GM12873 (cell line): ENCODE data around the gene DLG1.

Experiments used
- CTCF ChIP-seq: IDR thresholded peaks from 2 replicates; pipeline ENCODE4 v1.5.1; 2012; ENCODE audit warnings: low read depth, mild to moderate bottlenecking, moderate library complexity, low read length, control low read depth; ENCODE audit not compliant: insufficient read depth; ENCODE audit errors: missing control alignments

DLG1 gene

DNA sequence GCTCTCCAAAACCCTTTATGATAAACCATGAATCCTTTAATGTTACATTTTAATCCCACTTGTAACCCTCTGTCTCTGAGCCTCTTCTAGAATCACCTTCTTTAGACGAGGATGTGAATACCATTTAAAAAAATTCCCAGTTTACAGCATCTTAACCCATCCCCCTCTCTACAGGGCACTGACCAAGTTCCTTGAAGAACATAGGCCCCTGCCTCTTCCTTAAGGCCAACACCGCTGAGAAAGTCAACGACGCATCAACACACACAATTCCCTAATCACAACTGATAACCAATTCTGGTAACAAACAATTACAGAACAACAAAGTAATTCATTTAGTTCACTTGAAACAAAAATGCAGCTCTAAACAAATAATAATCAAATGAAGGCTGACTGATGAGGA is 130.3 kb downstream of the DLG1 start:
- no peak for TF ChIP-seq CTCF

- TF ChIP-seq CTCF = no peak
These were observed 130.9 kb downstream of the DLG1 start for GRCh38 chr3:197167549-197167948.

DNA sequence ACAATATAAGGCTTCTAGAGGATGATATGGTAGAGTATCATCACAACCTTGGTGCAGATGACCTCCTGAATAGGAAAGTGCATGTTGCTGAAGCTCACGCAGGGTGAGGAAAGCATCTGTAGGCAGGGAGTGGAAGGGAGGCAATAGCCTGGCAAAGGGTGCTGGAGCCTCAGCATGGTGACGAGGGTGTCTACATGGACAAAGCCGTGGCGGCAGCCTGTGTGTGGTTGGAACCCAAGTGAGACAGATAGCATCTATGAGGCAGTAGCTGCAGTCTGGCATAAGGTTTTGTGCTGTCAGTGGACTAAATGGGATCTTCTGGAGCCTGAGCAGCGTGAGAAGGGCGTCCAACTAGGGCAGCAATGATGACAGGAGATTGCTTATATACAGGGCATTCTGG is 132.5 kb downstream of the DLG1 start:
- TF ChIP-seq CTCF = no peak

DNA sequence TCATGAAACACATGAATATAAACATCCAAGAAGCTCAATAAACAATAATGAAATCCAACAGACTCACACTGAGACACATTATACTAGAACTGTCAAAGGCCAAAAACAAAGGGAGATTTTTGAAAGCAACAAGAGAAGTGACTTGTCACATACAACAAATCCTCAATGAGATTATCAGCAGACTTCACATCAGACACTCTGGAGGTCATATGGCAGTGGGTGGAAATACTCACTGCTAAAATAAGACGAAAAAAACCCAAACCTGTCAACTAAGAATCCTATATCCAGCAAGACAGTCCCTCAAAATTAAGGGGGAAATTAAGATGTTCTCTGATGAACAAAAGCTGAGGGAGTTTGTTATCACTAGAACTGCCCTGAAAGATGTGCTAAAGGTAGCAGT is 143.4 kb downstream of the DLG1 start:
- TF ChIP-seq CTCF = no peak

- no peak for TF ChIP-seq CTCF
These were observed 146.8 kb downstream of the DLG1 start for GRCh38 chr3:197151580-197151979.

DNA sequence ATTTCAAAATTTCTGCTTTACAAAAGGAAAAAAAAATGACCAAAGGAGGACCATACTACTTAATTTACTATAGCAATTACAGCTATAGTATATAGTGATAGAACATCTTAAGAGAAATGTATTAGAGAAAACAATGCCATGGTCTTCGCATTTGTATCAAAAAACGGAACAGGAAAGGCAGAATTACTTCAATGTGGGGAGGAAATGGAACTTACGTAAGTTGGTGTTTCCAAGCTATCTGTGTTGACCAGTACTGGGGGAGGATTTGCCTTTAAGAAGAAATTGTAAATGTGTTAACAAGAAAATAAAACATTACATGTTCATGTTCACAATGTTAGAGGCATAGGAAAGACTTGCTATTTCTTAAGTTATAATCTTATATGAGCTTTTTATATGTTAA is 148.9 kb downstream of the DLG1 start:
- no peak for TF ChIP-seq CTCF

- TF ChIP-seq CTCF = no peak
These were observed 154.2 kb downstream of the DLG1 start for GRCh38 chr3:197144188-197144587.

GRCh38 chr3:197139586-197139985 is 158.8 kb downstream of the DLG1 start:
- TF ChIP-seq CTCF = no peak
